K562 (cell line): ENCODE data around the gene PPP4R1. TPM values are rescaled to one million over a fixed set of nuclear protein-coding genes. Genes with fewer than 3 reads are reported as not detected.
A peak's percentile ranks its signal among the peaks of the same experiment; 100 is the strongest.

ENCODE experiments used
- BCL6 ChIP-seq: fragments of 250-450 bp; sonication (Bioruptor Pico); IDR thresholded peaks from 2 replicates; pipeline ENCODE4 v1.4.0; 2020
- BRD9 ChIP-seq: fragments of 450-650 bp; IDR thresholded peaks from 2 replicates; pipeline ENCODE4 v1.6.1; 2018; ENCODE audit warnings: low read depth; ENCODE audit not compliant: partially characterized antibody
- DMBX1 ChIP-seq: fragments of 250-450 bp; sonication (Bioruptor Pico); IDR thresholded peaks from 2 replicates; pipeline ENCODE4 v1.8.0; 2022; ENCODE audit warnings: inconsistent platforms, mild to moderate bottlenecking, moderate library complexity, borderline replicate concordance
- NR4A1 ChIP-seq, 2 experiments: fragments of 250-450 bp in 1 of 2; fragments of 450-650 bp in 1 of 2; sonication (Bioruptor Pico) in 1 of 2; IDR thresholded peaks; 2 replicates each; pipeline versions ENCODE4 v1.4.0 to v1.6.1; 2016 to 2020; ENCODE audit warnings: mild to moderate bottlenecking in 2 of 2, missing compliant biosample characterization in 1 of 2, missing genetic modification characterization in 1 of 2, moderate library complexity in 1 of 2
- ZNF592 ChIP-seq: fragments of 450-650 bp; IDR thresholded peaks from 2 replicates; pipeline ENCODE4 v1.6.1; 2017; ENCODE audit warnings: antibody characterized with exemption, mild to moderate bottlenecking
- polyA plus RNA-seq, 8 experiments: library from polyadenylated mRNA; depleted of rRNA in 4 of 8; stranded (reverse) in 5 of 8; unstranded in 3 of 8; fragments of >200 nt; fragmentation: Nextera tagmentation in 2 of 8; fragmentation: Illumina TruSeq in 1 of 8; extraction: Ambion mirVana in 2 of 8; extraction: Trizol in 1 of 8; gene quantifications; 2 replicates each; pipeline versions ENCODE4 v1.2.1 to v1.2.3, GENCODE V29; 2011 to 2014; ENCODE audit warnings: inconsistent platforms in 1 of 8, missing spikeins in 1 of 8
- total RNA-seq, 7 experiments: library from RNA; depleted of rRNA in 6 of 7; stranded (reverse); fragments of >200 nt in 6 of 7; fragmentation: Illumina TruSeq in 2 of 7; extraction: Trizol in 2 of 7; gene quantifications; 2 replicates each; pipeline versions ENCODE4 v1.2.1 to v1.2.3, GENCODE V29; 2011 to 2021; ENCODE audit warnings: low replicate concordance in 1 of 7
- TF ChIP-seq, protein P1 (sequence below): fragments of 250-450 bp; sonication (Bioruptor Pico); IDR thresholded peaks from 2 replicates; pipeline ENCODE4 v1.5.0; 2021; ENCODE audit warnings: mild to moderate bottlenecking, moderate library complexity

PPP4R1 gene
- total and polyA plus RNA-seq, 9 of the 15 experiments (the other 6 are each of a cell fraction or from before 2014, with no cell fraction given), result 23.5 to 136 (median 84.5) TPM

DNA sequence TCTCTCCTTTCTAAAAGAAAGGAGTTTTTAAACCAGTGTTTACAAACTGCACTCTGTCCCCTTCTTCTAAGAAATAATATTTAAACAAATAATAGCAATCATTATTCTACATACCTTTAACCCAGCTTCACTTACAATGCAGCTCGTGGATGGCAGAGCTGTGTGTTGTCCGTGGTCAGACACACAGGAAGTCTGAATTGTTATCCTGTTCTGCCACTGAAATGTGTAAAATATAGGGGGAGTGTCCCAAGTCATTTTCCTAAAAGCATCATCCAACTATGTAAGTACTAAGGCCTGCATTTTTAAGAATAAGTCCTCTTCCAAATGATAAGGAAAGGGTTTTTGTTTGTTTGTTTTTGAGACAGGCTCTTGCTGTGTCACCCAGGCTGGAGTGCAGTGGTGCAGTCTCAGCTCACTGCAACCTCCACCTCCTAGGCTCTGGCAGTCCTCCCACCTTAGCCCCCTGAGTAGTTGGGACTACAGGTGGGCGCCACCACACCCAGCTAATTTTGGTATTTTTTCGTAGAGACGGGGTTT is 2.7 kb upstream of the PPP4R1 start (continued):
- peak; percentile 31 for TF ChIP-seq BRD9
- no peak for TF ChIP-seq NR4A1 (CRISPR knock-in tag; IDR thresholded peaks at IDR 0.05)
- no peak for TF ChIP-seq NR4A1 (tag; IDR thresholded peaks at IDR 0.05)
- TF ChIP-seq DMBX1 (CRISPR knock-in tag), result 0 out of 2 replicates have a peak, but pooled peaks have one; percentile 18
- peak; percentile 40; the same call in 1 of the 2 replicates for TF ChIP-seq ZNF592
- TF ChIP-seq, protein P1, sequence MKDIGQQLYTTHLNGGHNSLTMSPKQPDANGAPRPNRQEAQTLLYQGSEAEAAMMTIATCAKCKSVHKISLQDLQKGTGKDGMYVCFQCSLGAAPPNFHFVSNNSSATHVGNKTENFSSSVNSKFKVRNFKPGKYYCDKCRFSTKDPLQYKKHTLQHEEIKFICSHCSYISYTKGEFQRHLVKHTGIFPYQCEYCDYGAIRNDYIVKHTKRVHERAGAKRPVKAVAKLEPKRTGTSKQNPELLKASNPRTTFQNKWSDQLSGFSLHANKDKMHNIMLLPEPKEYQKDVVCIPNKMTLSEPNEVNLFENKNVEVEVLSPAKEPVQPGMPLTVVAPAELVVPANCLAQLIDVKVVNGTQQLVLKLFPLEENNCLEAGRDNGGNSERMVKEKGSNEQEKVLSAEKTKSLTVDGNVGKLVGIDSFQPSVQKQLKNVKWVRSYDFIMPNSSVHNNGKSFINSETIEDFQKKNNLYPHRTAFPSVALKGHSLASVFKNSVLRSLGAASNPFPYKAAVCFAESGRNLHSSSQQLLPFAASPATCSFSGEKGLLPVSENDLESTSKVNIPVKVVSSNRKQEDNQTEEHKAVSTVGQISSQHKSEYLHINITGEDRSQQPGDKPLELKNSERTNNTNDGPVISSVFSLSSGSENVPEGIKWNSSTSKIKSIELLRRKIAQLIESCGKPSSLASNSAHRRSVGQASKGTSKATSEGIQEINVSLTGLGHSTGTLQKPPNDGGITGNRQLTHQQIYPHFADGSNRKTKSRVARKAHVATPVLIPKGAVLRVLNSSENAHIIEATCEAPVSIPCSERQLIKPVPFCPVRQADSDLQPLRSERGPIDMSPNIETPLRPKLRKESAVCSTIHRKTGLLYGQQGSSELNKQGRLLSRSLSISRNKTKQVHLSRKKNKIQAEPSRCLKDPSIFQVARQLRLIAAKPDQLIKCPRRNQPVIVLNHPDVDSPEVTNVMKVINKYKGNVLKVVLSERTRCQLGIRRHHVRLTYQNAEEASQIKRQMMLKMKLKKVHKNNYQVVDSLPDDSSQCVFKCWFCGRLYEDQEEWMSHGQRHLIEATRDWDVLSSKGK (CRISPR knock-in tag), result no peak
- TF ChIP-seq BCL6, result no peak
